BLaER1 treated with 17β-estradiol and CSF1 and Interleukin-3, amounts not matched to agents 10 nM and 100 nM (cell line): ENCODE measurements around the gene NAPSA.
"Not testable (repeated sequence)": the region's sequence is repeated elsewhere in the genome, so short reads cannot be mapped to it uniquely, and the experiment has no call there.

Experiments
- H3K27ac ChIP-seq, 11 experiments: shearing (Covaris generic); formaldehyde crosslinking; 2 replicates each; pipeline ENCODE4 v1.8.1; 2022
- H3K27me3 ChIP-seq, 11 experiments: shearing (Covaris generic); formaldehyde crosslinking; 2 replicates each; pipeline ENCODE4 v1.8.1; 2022
- H3K36me3 ChIP-seq, 11 experiments: shearing (Covaris generic); formaldehyde crosslinking; 2 replicates each; pipeline ENCODE4 v1.8.1; 2022
- H3K4me1 ChIP-seq, 10 experiments: shearing (Covaris generic); formaldehyde crosslinking; 2 replicates each; pipeline ENCODE4 v1.8.1; 2022
- H3K4me2 ChIP-seq, 11 experiments: shearing (Covaris generic); formaldehyde crosslinking; 2 replicates each; pipeline ENCODE4 v1.8.1; 2022
- H3K4me3 ChIP-seq, 10 experiments: shearing (Covaris generic); formaldehyde crosslinking; 2 replicates each; pipeline ENCODE4 v1.8.1; 2022
- H3K9ac ChIP-seq, 11 experiments: shearing (Covaris generic); formaldehyde crosslinking; 2 replicates each; pipeline ENCODE4 v1.8.1; 2022
- H3K9me3 ChIP-seq, 11 experiments: shearing (Covaris generic); formaldehyde crosslinking; replicated peaks in 1 of 11; 2 replicates each; pipeline ENCODE4 v1.8.1; 2022
- H4K20me1 ChIP-seq, 11 experiments: shearing (Covaris generic); formaldehyde crosslinking; 2 replicates each; pipeline ENCODE4 v1.8.1; 2022
- Cebpa-rat ChIP-seq, 11 experiments: shearing (Covaris generic); IDR thresholded peaks; 2 replicates each; pipeline ENCODE4 v1.8.1; 2022

NAPSA gene

GRCh38 chr19:50402544-50403301, 37.3 kb upstream of the NAPSA start:
- peaks cover 0 to 6% (median 0%) of the 10 kb centered on the region in 10 experiments; a peak in 2 of 20 replicates for H3K4me1 ChIP-seq
- H3K9me3 ChIP-seq, result no peaks in the 10 kb centered on the region
- H3K27me3 ChIP-seq, result no peaks in the 10 kb centered on the region
- H3K36me3 ChIP-seq, result peaks cover 36 to 97% (median 80%) of the 10 kb centered on the region in 11 experiments; a peak in 21 of 22 replicates
- peaks cover 0 to 44% (median 23%) of the 10 kb centered on the region in 11 experiments; a peak in 17 of 22 replicates for H4K20me1 ChIP-seq
- H3K27ac ChIP-seq, result no peak overlapping the region
- no peak for TF ChIP-seq Cebpa-rat (IDR thresholded peaks at IDR 0.05)
- no peak overlapping the region for H3K9ac ChIP-seq
- no peak overlapping the region for H3K4me3 ChIP-seq
- H3K4me2 ChIP-seq, result no peak overlapping the region

- no peak overlapping the region for H3K27ac ChIP-seq
- H3K9ac ChIP-seq, result no peak overlapping the region
- H4K20me1 ChIP-seq, result peaks cover 0 to 53% (median 26%) of the 10 kb centered on the region in 11 experiments; a peak in 17 of 22 replicates
- H3K36me3 ChIP-seq, result peaks cover 31 to 97% (median 75%) of the 10 kb centered on the region in 11 experiments; a peak in 21 of 22 replicates
- no peaks in the 10 kb centered on the region for H3K27me3 ChIP-seq
- H3K4me1 ChIP-seq, result peaks cover 0 to 6% (median 0%) of the 10 kb centered on the region in 10 experiments; a peak in 2 of 20 replicates
- no peak overlapping the region for H3K4me2 ChIP-seq
- no peak overlapping the region for H3K4me3 ChIP-seq
- no peaks in the 10 kb centered on the region for H3K9me3 ChIP-seq
- TF ChIP-seq Cebpa-rat (IDR thresholded peaks at IDR 0.05), result no peak
Measured at GRCh38 chr19:50401605-50402450, 36.4 kb upstream of the NAPSA start.

GRCh38 chr19:50399368-50399745, 33.9 kb upstream of the NAPSA start:
- no peak overlapping the region for H3K9ac ChIP-seq
- no peak overlapping the region for H3K4me3 ChIP-seq
- H3K9me3 ChIP-seq, result no peaks in the 10 kb centered on the region
- H3K4me2 ChIP-seq, result no peak overlapping the region
- TF ChIP-seq Cebpa-rat (IDR thresholded peaks at IDR 0.05), result no peak
- H3K36me3 ChIP-seq, result peaks cover 31 to 97% (median 58%) of the 10 kb centered on the region in 11 experiments; a peak in 21 of 22 replicates
- H3K4me1 ChIP-seq, result peaks cover 0 to 6% (median 0%) of the 10 kb centered on the region in 10 experiments; a peak in 2 of 20 replicates
- no peak overlapping the region for H3K27ac ChIP-seq
- no peaks in the 10 kb centered on the region for H3K27me3 ChIP-seq
- H4K20me1 ChIP-seq, result peaks cover 0 to 62% (median 40%) of the 10 kb centered on the region in 11 experiments; a peak in 17 of 22 replicates

- H3K9ac ChIP-seq, result no peak overlapping the region
- TF ChIP-seq Cebpa-rat (IDR thresholded peaks at IDR 0.05), result no peak
- no peak overlapping the region for H3K4me3 ChIP-seq
- H3K27ac ChIP-seq, result no peak overlapping the region
- peaks cover 0 to 68% (median 44%) of the 10 kb centered on the region in 11 experiments; a peak in 17 of 22 replicates for H4K20me1 ChIP-seq
- H3K9me3 ChIP-seq, result no peaks in the 10 kb centered on the region
- H3K36me3 ChIP-seq, result peaks cover 29 to 97% (median 58%) of the 10 kb centered on the region in 11 experiments; a peak in 21 of 22 replicates
- H3K4me2 ChIP-seq, result no peak overlapping the region
- no peaks in the 10 kb centered on the region for H3K27me3 ChIP-seq
- H3K4me1 ChIP-seq, result peaks cover 0 to 4% (median 0%) of the 10 kb centered on the region in 10 experiments; a peak in 2 of 20 replicates
Measured at GRCh38 chr19:50398675-50399367, 33.4 kb upstream of the NAPSA start.

GRCh38 chr19:50394017-50394416, 28.6 kb upstream of the NAPSA start:
- no peak overlapping the region for H3K9ac ChIP-seq
- no peak for TF ChIP-seq Cebpa-rat (IDR thresholded peaks at IDR 0.05)
- H3K4me3 ChIP-seq, result no peak overlapping the region
- peaks cover 0 to 74% (median 41%) of the 10 kb centered on the region in 11 experiments; a peak in 17 of 22 replicates for H4K20me1 ChIP-seq
- no peak overlapping the region for H3K27ac ChIP-seq
- no peaks in the 10 kb centered on the region for H3K4me1 ChIP-seq
- peaks cover 10 to 97% (median 66%) of the 10 kb centered on the region in 11 experiments for H3K36me3 ChIP-seq
- H3K27me3 ChIP-seq, result no peaks in the 10 kb centered on the region
- H3K4me2 ChIP-seq, result no peak overlapping the region
- H3K9me3 ChIP-seq, result peaks cover 0 to 40% (median 28%) of the 10 kb centered on the region in 11 experiments; a peak in 17 of 22 replicates

- no peaks in the 10 kb centered on the region for H3K4me1 ChIP-seq
- H3K36me3 ChIP-seq, result peaks cover 7 to 97% (median 66%) of the 10 kb centered on the region in 11 experiments; a peak in 21 of 22 replicates
- peaks cover 0 to 41% (median 29%) of the 10 kb centered on the region in 11 experiments; a peak in 17 of 22 replicates for H3K9me3 ChIP-seq
- no peak overlapping the region for H3K27ac ChIP-seq
- H3K4me2 ChIP-seq, result no peak overlapping the region
- no peak for TF ChIP-seq Cebpa-rat (IDR thresholded peaks at IDR 0.05)
- H3K27me3 ChIP-seq, result no peaks in the 10 kb centered on the region
- no peak overlapping the region for H3K4me3 ChIP-seq
- H3K9ac ChIP-seq, result no peak overlapping the region
- peaks cover 0 to 74% (median 41%) of the 10 kb centered on the region in 11 experiments; a peak in 17 of 22 replicates for H4K20me1 ChIP-seq
Measured at GRCh38 chr19:50393589-50393988, 28.1 kb upstream of the NAPSA start.

- H4K20me1 ChIP-seq, result peaks cover 0 to 74% (median 47%) of the 10 kb centered on the region in 11 experiments; a peak in 16 of 22 replicates
- H3K4me1 ChIP-seq, result peaks cover 0 to 6% (median 2%) of the 10 kb centered on the region in 10 experiments; a peak in 12 of 20 replicates
- no peaks in the 10 kb centered on the region for H3K27me3 ChIP-seq
- H3K9me3 ChIP-seq, result peaks cover 0 to 41% (median 29%) of the 10 kb centered on the region in 11 experiments; a peak in 17 of 22 replicates
- H3K27ac ChIP-seq, result no peak overlapping the region
- H3K4me3 ChIP-seq, result no peak overlapping the region
- peaks cover 7 to 100% (median 70%) of the 10 kb centered on the region in 11 experiments; a peak in 21 of 22 replicates for H3K36me3 ChIP-seq
- no peak overlapping the region for H3K9ac ChIP-seq
- H3K4me2 ChIP-seq, result no peak overlapping the region
- no peak for TF ChIP-seq Cebpa-rat (IDR thresholded peaks at IDR 0.05)
Measured at GRCh38 chr19:50392759-50393158, 27.3 kb upstream of the NAPSA start.

- not testable (repeated sequence) for H3K4me3 ChIP-seq
Measured at GRCh38 chr19:50390952-50391351, 25.5 kb upstream of the NAPSA start.

GRCh38 chr19:50390295-50390694, 24.9 kb upstream of the NAPSA start:
- not testable (repeated sequence) for H3K27ac ChIP-seq, H3K4me3 ChIP-seq, H3K9ac ChIP-seq, H3K4me2 ChIP-seq, H3K27me3 ChIP-seq
- peaks cover 0 to 41% (median 29%) of the 10 kb centered on the region in 11 experiments; a peak in 17 of 22 replicates for H3K9me3 ChIP-seq
- H3K36me3 ChIP-seq, result peaks cover 7 to 95% (median 87%) of the 10 kb centered on the region in 11 experiments; a peak in 21 of 22 replicates
- H4K20me1 ChIP-seq, result peaks cover 0 to 83% (median 57%) of the 10 kb centered on the region in 11 experiments; a peak in 16 of 22 replicates
- H3K4me1 ChIP-seq, result peaks cover 16 to 31% (median 27%) of the 10 kb centered on the region in 10 experiments

More at GRCh38 chr19:50390952-50391351, 25.5 kb upstream of the NAPSA start:
- not testable (repeated sequence) for H3K27ac ChIP-seq, H3K27me3 ChIP-seq, H3K4me2 ChIP-seq, H3K9ac ChIP-seq
- peaks cover 0 to 83% (median 53%) of the 10 kb centered on the region in 11 experiments; a peak in 15 of 22 replicates for H4K20me1 ChIP-seq
- peaks cover 0 to 41% (median 29%) of the 10 kb centered on the region in 11 experiments; a peak in 17 of 22 replicates for H3K9me3 ChIP-seq
- peaks cover 7 to 100% (median 85%) of the 10 kb centered on the region in 11 experiments; a peak in 21 of 22 replicates for H3K36me3 ChIP-seq
- H3K4me1 ChIP-seq, result peaks cover 9 to 24% (median 21%) of the 10 kb centered on the region in 10 experiments
